Pancreas (tissue), 10 donors: ENCODE measurements around the gene RRH. TPM values are rescaled to one million over a fixed set of nuclear protein-coding genes. Genes with fewer than 3 reads are reported as not detected.
A peak's percentile ranks its signal among the peaks of the same experiment; 100 is the strongest.

ENCODE experiments used
- ATAC-seq, 4 donors: fragments of 200-7000 bp; cut with Tn5 transposase; one replicate each; pipeline versions ENCODE4 v1.8.0 to v1.9.1; 2020; ENCODE audit warnings: mild to moderate bottlenecking in 4 of 4, moderate library complexity in 4 of 4
- DNase-seq, 6 donors: peaks; one replicate each; pipeline ENCODE4 v3.0.0-alpha.2; 2020
- FAIRE-seq: peaks from 2 replicates; lab custom pipeline; 2012; peaks lifted over from hg19 to GRCh38; lab: Jason Lieb, UNC
- H3K27ac ChIP-seq, 4 donors: fragments of 200-600 bp; sonication (generic); 1 replicate in 3 of 4; 2 replicates in 1 of 4; pipeline versions ENCODE4 v1.5.0 to v1.8.0; 2020
- H3K27me3 ChIP-seq, 4 donors: fragments of 200-600 bp; one replicate each; pipeline ENCODE4 v1.8.0; 2021
- H3K36me3 ChIP-seq, 3 donors: fragments of 200-600 bp; sonication (generic) in 1 of 3; one replicate each; pipeline versions ENCODE4 v1.5.0 to v1.8.0; 2020 to 2021
- H3K4me1 ChIP-seq, 3 donors: fragments of 200-600 bp; one replicate each; pipeline ENCODE4 v1.8.0; 2021
- H3K4me3 ChIP-seq, 4 donors: fragments of 200-600 bp; sonication (generic) in 2 of 4; one replicate each; pipeline versions ENCODE4 v1.5.0 to v1.8.0; 2020 to 2021
- H3K9me3 ChIP-seq, 4 donors: fragments of 200-600 bp; one replicate each; pipeline ENCODE4 v1.8.0; 2021
- WGBS, 2 donors: extraction: QIAGEN DNeasy Blood & Tissue Kit; methylation state at CpG; one replicate each; pipeline ENCODE4 v1.1.7; 2013; 5-methylcytosine and 5-hydroxymethylcytosine counted together
- intact Hi-C, 3 donors: fragments of 100-400 bp; cut with DNase I; formaldehyde crosslinking; loops; one replicate each; pipeline versions ENCODE4 v1.11.1 to v1.14.2; 2022
- polyA plus RNA-seq, 2 donors: library from polyadenylated mRNA; stranded (reverse); fragments of 200-250 nt; gene quantifications; one replicate each; pipeline ENCODE4 v1.2.3, GENCODE V29; 2013
- total RNA-seq, 6 donors: library from RNA; stranded (reverse); fragmentation: NEBNext Ultra II Directional in 4 of 6; extraction: Animal tissue kit (Norgen Biotek cat#: 25700) in 4 of 6; gene quantifications; one replicate each; pipeline versions ENCODE4 v1.2.1 to v1.2.4, GENCODE V29; 2021 to 2023
- TF ChIP-seq, protein P1 (sequence below), 4 donors: fragments of 200-600 bp; sonication (generic) in 3 of 4; IDR thresholded peaks; one replicate each; pipeline versions ENCODE4 v1.5.0 to v1.8.0; 2021; ENCODE audit warnings: antibody characterized with exemption in 4 of 4
- donor health status: healthy with polysubstance abuse.
- donor health status: DM: no; HTN: no; CAD: no; lungs with moderate emphysema.
- donor health status: DM: no; HTN: no; CAD: no.
- donor health status: control.
- donor health status: control.
- donor health status: Bipolar disorder and iron deficiency.
- donor health status: DM: yes; HTN: yes; CAD: no.
- donor health status: DM: no; HTN: no; CAD: no.
- donor health status: DM: no; HTN: no; CAD: no.
- donor health status: DM: yes; HTN: yes; CAD: no.

Gene RRH
- total and polyA plus RNA-seq, 8 donors, result 0.09 to 0.18 (median 0.16) TPM; not detected in 4

DNA sequence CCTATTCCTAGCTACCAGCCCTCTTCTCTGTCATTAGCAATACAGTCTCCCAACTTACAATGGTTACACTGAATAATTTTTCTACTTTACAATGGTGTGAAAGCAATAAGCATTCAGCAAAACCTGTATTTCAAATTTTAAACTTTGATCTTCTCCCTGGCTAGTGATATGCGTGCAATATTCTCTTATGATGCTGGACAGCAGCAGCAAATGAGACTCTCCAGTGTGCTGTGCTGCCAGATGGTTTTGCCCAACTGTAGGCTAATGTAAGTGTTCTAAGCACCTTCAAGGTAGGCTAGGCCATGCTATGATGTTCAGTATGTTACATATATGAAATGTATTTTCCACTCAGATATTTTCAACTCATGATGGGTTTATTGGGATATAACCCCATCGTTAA is 18.1 kb upstream of the RRH start:
- WGBS, 2 donors, result 87 to 95% methylated on average over 2 of the region's 2 CpGs

DNA sequence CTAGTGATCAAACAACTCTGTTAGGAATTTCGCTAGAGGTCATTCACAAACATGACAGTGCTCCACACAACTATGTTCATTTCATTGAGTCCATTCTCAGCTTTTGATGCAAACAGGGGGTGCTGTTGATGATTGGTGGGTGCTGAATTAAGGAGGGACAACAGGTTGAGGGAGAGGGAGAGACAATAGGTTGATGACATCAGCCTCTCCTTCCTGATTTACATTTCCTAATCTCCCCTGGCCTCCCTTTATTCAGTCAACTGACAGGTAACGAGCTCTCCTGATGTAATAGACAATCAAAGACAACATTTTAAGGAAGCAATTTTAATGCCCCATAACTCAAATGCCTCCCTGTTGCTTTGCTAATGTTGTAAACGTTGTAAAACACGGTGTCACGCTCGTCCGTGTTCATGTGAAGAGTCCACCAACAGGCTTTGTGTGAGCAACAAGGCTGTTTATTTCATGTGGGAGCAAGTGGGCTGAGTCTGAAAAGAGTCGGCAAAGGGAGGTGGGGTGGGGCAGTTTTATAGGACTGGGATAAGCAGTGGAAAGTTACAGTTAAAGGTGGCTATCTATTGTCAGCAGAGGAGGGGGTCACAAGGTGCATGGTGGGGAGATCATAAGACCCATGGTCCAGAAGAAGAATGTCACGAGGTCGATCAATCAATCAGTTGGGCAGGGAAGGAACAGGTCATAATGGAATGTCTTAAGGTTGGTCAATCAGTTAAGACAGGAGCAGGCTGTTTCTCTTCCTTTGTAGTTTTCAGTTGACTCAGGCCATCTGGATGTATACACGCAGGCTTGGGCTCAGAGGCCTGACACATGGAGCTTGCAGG is 17.0 kb upstream of the RRH start:
- no peak overlapping the region for H3K27ac ChIP-seq
- TF ChIP-seq, protein P1, sequence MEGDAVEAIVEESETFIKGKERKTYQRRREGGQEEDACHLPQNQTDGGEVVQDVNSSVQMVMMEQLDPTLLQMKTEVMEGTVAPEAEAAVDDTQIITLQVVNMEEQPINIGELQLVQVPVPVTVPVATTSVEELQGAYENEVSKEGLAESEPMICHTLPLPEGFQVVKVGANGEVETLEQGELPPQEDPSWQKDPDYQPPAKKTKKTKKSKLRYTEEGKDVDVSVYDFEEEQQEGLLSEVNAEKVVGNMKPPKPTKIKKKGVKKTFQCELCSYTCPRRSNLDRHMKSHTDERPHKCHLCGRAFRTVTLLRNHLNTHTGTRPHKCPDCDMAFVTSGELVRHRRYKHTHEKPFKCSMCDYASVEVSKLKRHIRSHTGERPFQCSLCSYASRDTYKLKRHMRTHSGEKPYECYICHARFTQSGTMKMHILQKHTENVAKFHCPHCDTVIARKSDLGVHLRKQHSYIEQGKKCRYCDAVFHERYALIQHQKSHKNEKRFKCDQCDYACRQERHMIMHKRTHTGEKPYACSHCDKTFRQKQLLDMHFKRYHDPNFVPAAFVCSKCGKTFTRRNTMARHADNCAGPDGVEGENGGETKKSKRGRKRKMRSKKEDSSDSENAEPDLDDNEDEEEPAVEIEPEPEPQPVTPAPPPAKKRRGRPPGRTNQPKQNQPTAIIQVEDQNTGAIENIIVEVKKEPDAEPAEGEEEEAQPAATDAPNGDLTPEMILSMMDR (IDR thresholded peaks at IDR 0.05), result no peak
- peaks cover 0 to 5% (median 0%) of the 10 kb centered on the region in 3 donors for H3K4me1 ChIP-seq
- intact Hi-C loops, result no loop called here
- H3K4me3 ChIP-seq, result no peak overlapping the region
- ATAC-seq (no peak), FAIRE-seq (no peak), DNase-seq (no peak)
- H3K27me3 ChIP-seq, result no peaks in the 10 kb centered on the region
- no peaks in the 10 kb centered on the region for H3K36me3 ChIP-seq
- 71 to 80% methylated on average over 11 of the region's 11 CpGs for WGBS, 2 donors
- no peaks in the 10 kb centered on the region for H3K9me3 ChIP-seq

More for the DNA sequence above, 18.1 kb upstream of the RRH start:
- DNase-seq, result no peak
- no peak overlapping the region for H3K27ac ChIP-seq
- H3K4me3 ChIP-seq, result no peak overlapping the region
- ATAC-seq, result no peak
- peaks cover 0 to 4% (median 0%) of the 10 kb centered on the region in 3 donors for H3K4me1 ChIP-seq
- H3K36me3 ChIP-seq, result no peaks in the 10 kb centered on the region
- no peaks in the 10 kb centered on the region for H3K9me3 ChIP-seq
- no peak for FAIRE-seq
- TF ChIP-seq, protein P1 (IDR thresholded peaks at IDR 0.05), result no peak
- no peaks in the 10 kb centered on the region for H3K27me3 ChIP-seq
- intact Hi-C loops, result loop anchor here in 2 of 3 donors (10.0 kb wide), 3 partner anchors 105 to 385 kb away; partner anchors contain the start of gene CASP6 (in 1 of the 2)

DNA sequence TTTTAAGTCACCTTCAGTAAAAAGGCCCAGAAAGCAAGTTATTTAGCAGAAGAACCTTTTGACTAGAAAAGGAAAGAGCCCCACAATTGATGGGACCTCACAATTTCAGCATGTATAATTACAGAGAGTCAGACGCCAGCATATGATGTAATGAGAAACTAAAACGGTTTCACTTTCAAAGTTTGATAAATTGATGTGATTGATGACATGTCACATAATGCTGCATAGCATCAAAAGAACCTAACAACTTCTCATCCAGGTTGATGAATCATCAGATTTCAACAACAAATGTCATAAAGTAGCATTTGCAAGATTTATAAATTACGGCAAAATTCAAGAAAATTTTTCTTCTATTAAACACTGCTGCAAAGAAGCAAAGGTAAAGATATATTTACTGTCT is 16.1 kb upstream of the RRH start:
- Histone ChIP-seq H3K9me3 (no peaks in the 10 kb centered on the region), H3K27me3 (no peaks in the 10 kb centered on the region), H3K4me3 (no peak overlapping the region), H3K4me1 (peaks cover 0 to 10% (median 0%) of the 10 kb centered on the region in 3 donors), H3K36me3 (no peaks in the 10 kb centered on the region), H3K27ac (no peak overlapping the region)
- TF ChIP-seq, protein P1 (IDR thresholded peaks at IDR 0.05), result no peak
- no peak for DNase-seq
- intact Hi-C loops, result no loop called here
- no peak for FAIRE-seq
- 55 to 57% methylated on average over 3 of the region's 3 CpGs for WGBS, 2 donors
- no peak for ATAC-seq

DNA sequence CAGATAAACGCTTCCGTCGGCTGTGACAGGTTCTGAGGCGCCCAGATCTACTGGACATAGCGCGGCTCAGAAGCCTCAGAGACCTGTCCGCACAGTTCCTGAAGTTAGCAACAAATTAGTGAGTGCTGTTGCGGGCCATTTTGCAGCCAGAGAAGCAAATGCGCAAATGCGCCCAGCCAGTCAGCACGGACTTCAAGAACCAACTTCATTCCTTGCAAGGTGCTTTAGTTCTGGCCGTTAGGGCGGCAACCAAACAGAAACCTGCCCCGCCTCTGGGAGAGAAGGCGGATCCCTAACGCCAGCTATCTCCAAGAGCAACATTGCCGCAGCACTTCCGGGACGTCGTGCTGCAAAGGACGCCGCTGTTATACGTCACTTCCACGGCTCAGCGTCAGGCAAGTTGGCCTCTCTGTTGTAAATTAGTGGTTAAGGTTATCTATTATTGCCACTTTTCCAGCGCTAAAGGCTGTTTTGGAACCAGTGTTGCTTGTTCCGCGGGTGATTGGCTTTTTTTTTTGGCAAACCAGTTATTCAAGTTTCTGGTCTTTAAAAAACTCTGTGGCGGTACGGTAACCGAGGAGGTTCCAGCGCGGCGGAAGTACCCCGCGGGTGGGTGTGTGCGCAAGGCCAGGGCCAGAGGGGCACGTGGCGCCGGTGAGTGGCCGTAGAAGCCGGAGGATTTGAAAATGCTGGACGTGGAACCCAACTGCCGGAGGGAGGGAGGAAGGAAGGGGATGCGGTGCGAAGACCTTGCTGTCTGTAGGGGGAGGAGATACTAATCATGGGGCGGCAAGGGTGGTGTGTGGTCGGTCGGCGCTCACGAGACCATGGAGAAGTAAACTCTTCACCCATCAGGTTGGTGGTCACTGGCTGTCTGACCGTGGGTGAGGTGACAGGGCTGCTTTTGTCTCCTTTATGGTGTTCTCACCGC is 12.4 kb upstream of the RRH start, which contains the start of gene GAR1:
Gene GAR1 (plus strand): TSS at position 612 of the 931 bp plus-strand sequence. CDS start 403 bp downstream, outside the sequence.
- DNase-seq, result peak; percentile 85 to 94 (median 91)
- intact Hi-C loops, result no loop called here
- Histone ChIP-seq H3K4me3 (peak within 1 kb of the TSS; percentile 67 to 83 (median 76)), H3K27ac (peak within 1 kb of the TSS; percentile 69 to 92 (median 90)), H3K36me3 (peaks cover 0 to 10% (median 0%) of the 10 kb centered on the region in 3 donors), H3K9me3 (no peaks in the 10 kb centered on the region), H3K4me1 (peaks cover 0 to 17% (median 0%) of the 10 kb centered on the region in 3 donors), H3K27me3 (no peaks in the 10 kb centered on the region)
- 0 to 1% methylated on average over 53 of the region's 53 CpGs for WGBS, 2 donors
- peak; percentile 94 for FAIRE-seq
- TF ChIP-seq, protein P1 (IDR thresholded peaks at IDR 0.05), result no peak
- peak; percentile 98 to 99 (median 98) for ATAC-seq
